ENCODE results near the gene TBR1.

TBR1 gene

DNA sequence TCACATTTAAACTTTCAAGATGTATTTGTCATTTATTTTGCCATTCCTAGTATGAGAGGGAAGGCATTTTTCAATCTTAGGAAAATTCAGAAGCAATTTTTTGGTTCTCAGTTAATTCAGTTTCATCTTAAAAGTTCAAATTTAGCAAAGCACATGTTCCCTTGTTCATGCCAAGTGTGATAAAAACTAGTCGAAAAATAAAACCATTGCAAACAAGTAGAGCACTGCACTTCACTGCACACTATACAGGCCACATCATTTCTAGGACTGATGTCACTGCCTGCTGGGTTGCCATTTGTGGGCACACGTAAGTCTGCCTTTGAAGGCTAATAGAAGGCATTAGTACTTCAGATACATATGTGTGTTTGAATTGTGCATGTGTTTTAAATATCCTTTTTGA is 14.3 kb downstream of the TBR1 start:
- H4K8ac ChIP-seq (ENCODE audit: low read depth, low read length), result no peak overlapping the region
- no peak overlapping the region for H2BK15ac ChIP-seq (replicated peaks; ENCODE audit: low read depth)
- peaks cover 30% of the 10 kb centered on the region for H3K27me3 ChIP-seq (ENCODE audit: insufficient read depth, low read length, poor library complexity)
- H3K4ac ChIP-seq (ENCODE audit: low read depth, low read length), result no peak overlapping the region
- no peaks in the 10 kb centered on the region for H3K79me1 ChIP-seq (ENCODE audit: low read length)
- no peak overlapping the region for H3K4me2 ChIP-seq (ENCODE audit: low read length)
- H2BK120ac ChIP-seq (ENCODE audit: low read depth, low read length), result no peak overlapping the region
- H3K4me1 ChIP-seq (ENCODE audit: control insufficient read depth, low read depth, low read length), result no peaks in the 10 kb centered on the region
- H3K79me2 ChIP-seq (ENCODE audit: control insufficient read depth, insufficient read depth, low read length), result no peaks in the 10 kb centered on the region
- no peak overlapping the region for H3K56ac ChIP-seq (ENCODE audit: low read length)
- WGBS (ENCODE audit: extremely low coverage, insufficient coverage, low lambda C conversion rate), result no CpG with 5 or more reads among the region's 2 CpGs
- H2AK5ac ChIP-seq (ENCODE audit: low read length), result no peak overlapping the region
- no peaks in the 10 kb centered on the region for H3K36me3 ChIP-seq (ENCODE audit: control insufficient read depth, insufficient read depth, low read length)
- DNase-seq, result no peak
- H4K5ac ChIP-seq (ENCODE audit: low read length), result no peak overlapping the region
- H3K18ac ChIP-seq (ENCODE audit: low read length), result no peak overlapping the region
- no peak overlapping the region for H3K9ac ChIP-seq (ENCODE audit: low read length)
- H3K27ac ChIP-seq (ENCODE audit: low read depth, low read length), result no peak overlapping the region
- no peak overlapping the region for H3K23ac ChIP-seq (ENCODE audit: low read length)
- no peak overlapping the region for H2BK5ac ChIP-seq (ENCODE audit: low read length)
- no peak overlapping the region for H3K4me3 ChIP-seq (ENCODE audit: low read length)

DNA sequence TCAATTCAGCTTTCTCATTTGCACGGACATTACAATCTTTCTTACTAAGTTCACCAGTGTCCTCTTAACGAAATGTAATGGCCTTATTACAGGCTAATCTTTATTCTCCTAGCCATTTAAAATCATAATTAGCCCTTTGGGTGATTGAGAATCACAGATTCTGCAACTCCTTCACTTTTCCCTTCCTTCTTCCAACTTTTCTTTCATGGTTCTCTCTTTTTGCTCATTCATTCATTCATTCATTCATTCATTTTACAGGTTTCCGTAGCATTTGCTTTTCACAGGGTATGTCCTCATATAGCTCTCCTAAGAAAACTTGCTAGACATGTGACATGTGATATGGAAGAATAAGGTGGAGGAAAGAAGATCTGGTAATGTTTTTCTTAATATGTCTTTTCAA is 16.0 kb downstream of the TBR1 start:
- Histone ChIP-seq H2BK120ac (ENCODE audit: low read depth, low read length) (no peak overlapping the region), H4K8ac (ENCODE audit: low read depth, low read length) (no peak overlapping the region), H3K4me1 (ENCODE audit: control insufficient read depth, low read depth, low read length) (no peaks in the 10 kb centered on the region), H2AK5ac (ENCODE audit: low read length) (no peak overlapping the region), H3K23ac (ENCODE audit: low read length) (no peak overlapping the region), H2BK5ac (ENCODE audit: low read length) (no peak overlapping the region), H3K4me3 (ENCODE audit: low read length) (no peak overlapping the region), H3K79me1 (ENCODE audit: low read length) (no peaks in the 10 kb centered on the region), H3K9ac (ENCODE audit: low read length) (no peak overlapping the region), H3K56ac (ENCODE audit: low read length) (no peak overlapping the region), H3K4me2 (ENCODE audit: low read length) (no peak overlapping the region), H3K4ac (ENCODE audit: low read depth, low read length) (no peak overlapping the region), H3K27me3 (ENCODE audit: insufficient read depth, low read length, poor library complexity) (peaks cover 20% of the 10 kb centered on the region), H2BK15ac (replicated peaks; ENCODE audit: low read depth) (no peak overlapping the region), H3K36me3 (ENCODE audit: control insufficient read depth, insufficient read depth, low read length) (no peaks in the 10 kb centered on the region), H3K27ac (ENCODE audit: low read depth, low read length) (no peak overlapping the region), H4K5ac (ENCODE audit: low read length) (no peak overlapping the region), H3K79me2 (ENCODE audit: control insufficient read depth, insufficient read depth, low read length) (no peaks in the 10 kb centered on the region), H3K18ac (ENCODE audit: low read length) (no peak overlapping the region)
- DNase-seq, result no peak
- no CpG with 5 or more reads among the region's 3 CpGs for WGBS (ENCODE audit: extremely low coverage, insufficient coverage, low lambda C conversion rate)

DNA sequence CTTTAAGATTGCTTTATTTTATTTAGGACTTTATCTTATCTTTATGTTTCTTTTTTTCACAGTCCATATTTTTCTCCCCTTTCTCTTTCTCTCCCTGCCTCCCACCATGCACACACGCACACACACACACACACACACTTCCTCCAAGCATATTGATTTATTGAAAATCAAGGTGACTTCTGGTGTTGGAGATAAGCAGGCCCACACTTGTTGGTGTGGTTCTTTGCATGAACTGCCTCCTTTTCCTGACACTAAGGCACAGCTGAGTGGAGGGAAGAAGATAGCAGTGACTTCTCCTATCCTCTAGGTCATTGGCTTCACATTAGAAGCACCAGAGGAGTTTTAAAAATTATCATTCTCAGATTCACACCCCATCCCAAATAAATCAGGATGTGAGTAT is 18.0 kb downstream of the TBR1 start:
- H4K5ac ChIP-seq (ENCODE audit: low read length), result no peak overlapping the region
- H3K4me2 ChIP-seq (ENCODE audit: low read length), result no peak overlapping the region
- H3K79me1 ChIP-seq (ENCODE audit: low read length), result no peaks in the 10 kb centered on the region
- H3K4ac ChIP-seq (ENCODE audit: low read depth, low read length), result no peak overlapping the region
- no peak overlapping the region for H3K9ac ChIP-seq (ENCODE audit: low read length)
- no CpG with 5 or more reads among the region's 1 CpG for WGBS (ENCODE audit: extremely low coverage, insufficient coverage, low lambda C conversion rate)
- no peak overlapping the region for H3K18ac ChIP-seq (ENCODE audit: low read length)
- H3K36me3 ChIP-seq (ENCODE audit: control insufficient read depth, insufficient read depth, low read length), result no peaks in the 10 kb centered on the region
- no peak overlapping the region for H2BK5ac ChIP-seq (ENCODE audit: low read length)
- no peak overlapping the region for H2AK5ac ChIP-seq (ENCODE audit: low read length)
- no peak for DNase-seq
- no peak overlapping the region for H2BK120ac ChIP-seq (ENCODE audit: low read depth, low read length)
- peaks cover 4% of the 10 kb centered on the region for H3K27me3 ChIP-seq (ENCODE audit: insufficient read depth, low read length, poor library complexity)
- no peaks in the 10 kb centered on the region for H3K4me1 ChIP-seq (ENCODE audit: control insufficient read depth, low read depth, low read length)
- H3K79me2 ChIP-seq (ENCODE audit: control insufficient read depth, insufficient read depth, low read length), result no peaks in the 10 kb centered on the region
- no peak overlapping the region for H4K8ac ChIP-seq (ENCODE audit: low read depth, low read length)
- no peak overlapping the region for H3K56ac ChIP-seq (ENCODE audit: low read length)
- H2BK15ac ChIP-seq (replicated peaks; ENCODE audit: low read depth), result no peak overlapping the region
- H3K23ac ChIP-seq (ENCODE audit: low read length), result no peak overlapping the region
- H3K4me3 ChIP-seq (ENCODE audit: low read length), result no peak overlapping the region
- no peak overlapping the region for H3K27ac ChIP-seq (ENCODE audit: low read depth, low read length)

DNA sequence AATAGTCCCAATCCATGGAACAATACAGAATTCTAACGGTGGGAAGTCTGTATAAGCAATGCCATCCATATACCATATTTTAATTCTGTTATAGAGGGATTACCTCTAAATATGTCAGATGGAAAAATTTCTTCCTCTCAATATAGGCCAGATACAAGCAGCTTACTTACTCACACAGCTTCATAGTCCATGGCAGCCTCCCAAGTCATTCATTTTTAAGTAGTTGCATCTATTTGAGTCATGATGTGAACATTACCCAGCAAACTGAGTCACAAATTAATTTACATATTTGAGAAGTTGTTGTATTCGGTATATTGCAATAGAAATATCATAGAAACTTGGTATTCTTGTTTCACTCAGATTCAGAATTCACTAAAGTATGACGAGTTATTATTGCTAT is 20.3 kb downstream of the TBR1 start:
- H3K18ac ChIP-seq (ENCODE audit: low read length), result no peak overlapping the region
- H2BK15ac ChIP-seq (replicated peaks; ENCODE audit: low read depth), result no peak overlapping the region
- H3K27me3 ChIP-seq (ENCODE audit: insufficient read depth, low read length, poor library complexity), result no peaks in the 10 kb centered on the region
- no peak overlapping the region for H3K4ac ChIP-seq (ENCODE audit: low read depth, low read length)
- no CpG with 5 or more reads among the region's 3 CpGs for WGBS (ENCODE audit: extremely low coverage, insufficient coverage, low lambda C conversion rate)
- no peak overlapping the region for H4K5ac ChIP-seq (ENCODE audit: low read length)
- DNase-seq, result no peak
- no peaks in the 10 kb centered on the region for H3K79me2 ChIP-seq (ENCODE audit: control insufficient read depth, insufficient read depth, low read length)
- no peak overlapping the region for H2BK5ac ChIP-seq (ENCODE audit: low read length)
- no peak overlapping the region for H2BK120ac ChIP-seq (ENCODE audit: low read depth, low read length)
- H3K9ac ChIP-seq (ENCODE audit: low read length), result no peak overlapping the region
- H3K4me3 ChIP-seq (ENCODE audit: low read length), result no peak overlapping the region
- no peak overlapping the region for H3K4me2 ChIP-seq (ENCODE audit: low read length)
- H4K8ac ChIP-seq (ENCODE audit: low read depth, low read length), result no peak overlapping the region
- H3K23ac ChIP-seq (ENCODE audit: low read length), result no peak overlapping the region
- no peaks in the 10 kb centered on the region for H3K36me3 ChIP-seq (ENCODE audit: control insufficient read depth, insufficient read depth, low read length)
- H3K79me1 ChIP-seq (ENCODE audit: low read length), result no peaks in the 10 kb centered on the region
- H3K4me1 ChIP-seq (ENCODE audit: control insufficient read depth, low read depth, low read length), result no peaks in the 10 kb centered on the region
- H2AK5ac ChIP-seq (ENCODE audit: low read length), result no peak overlapping the region
- H3K56ac ChIP-seq (ENCODE audit: low read length), result no peak overlapping the region
- H3K27ac ChIP-seq (ENCODE audit: low read depth, low read length), result no peak overlapping the region

DNA sequence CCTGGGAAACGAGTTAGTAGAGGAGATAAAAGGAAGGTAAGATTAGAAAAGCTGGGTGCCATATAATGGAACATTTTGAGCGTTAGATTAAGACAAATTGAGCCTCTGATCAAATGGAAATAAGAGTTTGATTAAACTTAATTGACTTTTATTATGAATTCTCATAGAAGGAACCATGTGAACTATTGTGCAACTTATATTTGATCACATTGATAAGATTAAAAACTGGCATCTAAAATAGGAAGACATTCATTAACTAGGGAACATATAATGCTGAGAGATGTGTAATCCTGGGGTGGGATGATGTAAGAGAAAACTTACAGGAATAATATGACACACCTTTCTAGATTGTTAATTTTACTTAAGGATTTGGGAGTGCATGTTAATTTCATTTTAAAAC is 22.5 kb downstream of the TBR1 start:
- Histone ChIP-seq H2BK120ac (ENCODE audit: low read depth, low read length) (no peak overlapping the region), H3K27ac (ENCODE audit: low read depth, low read length) (no peak overlapping the region), H3K9ac (ENCODE audit: low read length) (no peak overlapping the region), H3K23ac (ENCODE audit: low read length) (no peak overlapping the region), H3K4me2 (ENCODE audit: low read length) (no peak overlapping the region), H3K56ac (ENCODE audit: low read length) (no peak overlapping the region), H3K79me2 (ENCODE audit: control insufficient read depth, insufficient read depth, low read length) (no peaks in the 10 kb centered on the region), H3K79me1 (ENCODE audit: low read length) (no peaks in the 10 kb centered on the region), H3K4ac (ENCODE audit: low read depth, low read length) (no peak overlapping the region), H3K4me3 (ENCODE audit: low read length) (no peak overlapping the region), H2BK15ac (replicated peaks; ENCODE audit: low read depth) (no peak overlapping the region), H3K36me3 (ENCODE audit: control insufficient read depth, insufficient read depth, low read length) (no peaks in the 10 kb centered on the region), H3K4me1 (ENCODE audit: control insufficient read depth, low read depth, low read length) (no peaks in the 10 kb centered on the region), H2BK5ac (ENCODE audit: low read length) (no peak overlapping the region), H3K18ac (ENCODE audit: low read length) (no peak overlapping the region), H3K27me3 (ENCODE audit: insufficient read depth, low read length, poor library complexity) (no peaks in the 10 kb centered on the region), H2AK5ac (ENCODE audit: low read length) (no peak overlapping the region), H4K5ac (ENCODE audit: low read length) (no peak overlapping the region), H4K8ac (ENCODE audit: low read depth, low read length) (no peak overlapping the region)
- WGBS (ENCODE audit: extremely low coverage, insufficient coverage, low lambda C conversion rate), result no CpG with 5 or more reads among the region's 2 CpGs
- no peak for DNase-seq

DNA sequence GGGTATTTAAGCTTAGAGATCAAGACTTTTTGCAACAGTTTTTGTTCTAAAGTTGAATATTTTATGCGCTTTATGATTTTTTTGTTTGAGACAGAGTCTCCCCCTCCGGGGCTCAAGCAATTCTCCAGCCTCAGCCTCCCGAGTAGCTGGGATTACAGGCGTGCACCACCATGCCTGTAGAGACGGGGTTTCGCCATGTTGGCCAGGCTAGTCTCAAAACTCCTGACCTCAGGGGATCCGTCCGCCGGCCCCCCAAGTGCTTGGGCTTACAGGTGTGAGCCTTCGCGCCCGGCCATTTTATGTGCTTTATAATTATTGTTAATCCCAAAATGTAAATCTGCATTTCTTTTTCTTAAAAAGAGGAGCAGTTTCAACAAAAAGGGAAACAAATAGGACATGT is 29.0 kb downstream of the TBR1 start:
- no CpG with 5 or more reads among the region's 12 CpGs for WGBS (ENCODE audit: extremely low coverage, insufficient coverage, low lambda C conversion rate)

More for the DNA sequence above, 29.0 kb downstream of the TBR1 start:
- no peaks in the 10 kb centered on the region for H3K36me3 ChIP-seq (ENCODE audit: control insufficient read depth, insufficient read depth, low read length)
- no peak overlapping the region for H2BK15ac ChIP-seq (replicated peaks; ENCODE audit: low read depth)
- H3K56ac ChIP-seq (ENCODE audit: low read length), result no peak overlapping the region
- H2AK5ac ChIP-seq (ENCODE audit: low read length), result no peak overlapping the region
- no peak overlapping the region for H3K4ac ChIP-seq (ENCODE audit: low read depth, low read length)
- no peak overlapping the region for H4K8ac ChIP-seq (ENCODE audit: low read depth, low read length)
- no peaks in the 10 kb centered on the region for H3K27me3 ChIP-seq (ENCODE audit: insufficient read depth, low read length, poor library complexity)
- no peak for DNase-seq
- no peaks in the 10 kb centered on the region for H3K79me2 ChIP-seq (ENCODE audit: control insufficient read depth, insufficient read depth, low read length)
- no peak overlapping the region for H4K5ac ChIP-seq (ENCODE audit: low read length)
- H3K18ac ChIP-seq (ENCODE audit: low read length), result no peak overlapping the region
- no peaks in the 10 kb centered on the region for H3K4me1 ChIP-seq (ENCODE audit: control insufficient read depth, low read depth, low read length)
- H3K9ac ChIP-seq (ENCODE audit: low read length), result no peak overlapping the region
- no peak overlapping the region for H3K27ac ChIP-seq (ENCODE audit: low read depth, low read length)
- no peak overlapping the region for H3K23ac ChIP-seq (ENCODE audit: low read length)
- H3K4me3 ChIP-seq (ENCODE audit: low read length), result no peak overlapping the region
- H2BK120ac ChIP-seq (ENCODE audit: low read depth, low read length), result no peak overlapping the region
- no peaks in the 10 kb centered on the region for H3K79me1 ChIP-seq (ENCODE audit: low read length)
- no peak overlapping the region for H3K4me2 ChIP-seq (ENCODE audit: low read length)
- H2BK5ac ChIP-seq (ENCODE audit: low read length), result no peak overlapping the region

Measured in mesendoderm (in vitro differentiated cells).